Astrocyte (in vitro differentiated cells and primary cell): ENCODE data around the gene AKT3. TPM values are rescaled to one million over a fixed set of nuclear protein-coding genes. Genes with fewer than 3 reads are reported as not detected.

Source experiments
- DNase-seq: peaks from one replicate; pipeline ENCODE4 v3.0.0-alpha.2; 2010; ENCODE audit warnings: low read depth
- FAIRE-seq: peaks from 2 replicates; lab custom pipeline; 2011; peaks lifted over from hg19 to GRCh38; lab: Jason Lieb, UNC
- H2AFZ ChIP-seq: 2 replicates; pipeline ENCODE4 v1.6.0; 2012; ENCODE audit warnings: low read depth, low read length, inconsistent platforms
- H3K27ac ChIP-seq: 2 replicates; pipeline ENCODE4 v1.5.1; 2011; ENCODE audit warnings: low read depth, low read length, inconsistent platforms
- H3K27me3 ChIP-seq: 2 replicates; pipeline ENCODE4 v1.6.0; 2011; ENCODE audit warnings: low read length, inconsistent platforms; ENCODE audit not compliant: insufficient read depth
- H3K36me3 ChIP-seq: 2 replicates; pipeline ENCODE4 v1.5.1; 2011; ENCODE audit warnings: low read length, inconsistent platforms; ENCODE audit not compliant: insufficient read depth
- H3K4me1 ChIP-seq: 2 replicates; pipeline ENCODE4 v1.5.1; 2011; ENCODE audit warnings: low read length, inconsistent platforms; ENCODE audit not compliant: insufficient read depth
- H3K4me2 ChIP-seq: 2 replicates; pipeline ENCODE4 v1.6.0; 2012; ENCODE audit warnings: low read length, inconsistent platforms
- H3K4me3 ChIP-seq: 2 replicates; pipeline ENCODE4 v1.5.1; 2011; ENCODE audit warnings: low read depth, mild to moderate bottlenecking, low read length, inconsistent platforms; ENCODE audit not compliant: insufficient read depth
- H3K79me2 ChIP-seq: 2 replicates; pipeline ENCODE4 v1.6.0; 2012; ENCODE audit warnings: mild to moderate bottlenecking, low read length, inconsistent platforms; ENCODE audit not compliant: insufficient read depth
- H3K9ac ChIP-seq: 2 replicates; pipeline ENCODE4 v1.6.0; 2012; ENCODE audit warnings: mild to moderate bottlenecking, low read length, inconsistent platforms
- H3K9me3 ChIP-seq: 2 replicates; pipeline ENCODE4 v1.5.1; 2012; ENCODE audit warnings: low read depth, mild to moderate bottlenecking, low read length, inconsistent platforms; ENCODE audit not compliant: insufficient read depth
- H4K20me1 ChIP-seq: 2 replicates; pipeline ENCODE4 v1.6.0; 2012; ENCODE audit warnings: low read length, inconsistent platforms; ENCODE audit not compliant: insufficient read depth
- H3K27ac Mint-ChIP-seq: one replicate; pipeline ENCODE4 v1.8.0; 2021; ENCODE audit warnings: mild to moderate bottlenecking, mixed read lengths; ENCODE audit not compliant: unreplicated experiment
- H3K27me3 Mint-ChIP-seq: one replicate; pipeline ENCODE4 v1.8.0; 2021; ENCODE audit warnings: low read depth, mixed read lengths; ENCODE audit not compliant: unreplicated experiment
- H3K36me3 Mint-ChIP-seq: one replicate; pipeline ENCODE4 v1.8.0; 2021; ENCODE audit warnings: low read depth, mixed read lengths; ENCODE audit not compliant: unreplicated experiment
- H3K4me1 Mint-ChIP-seq: one replicate; pipeline ENCODE4 v1.8.0; 2021; ENCODE audit warnings: low read depth, mixed read lengths; ENCODE audit not compliant: unreplicated experiment
- H3K4me3 Mint-ChIP-seq: one replicate; pipeline ENCODE4 v1.8.0; 2021; ENCODE audit warnings: mild to moderate bottlenecking, moderate library complexity, mixed read lengths; ENCODE audit not compliant: unreplicated experiment
- H3K9me3 Mint-ChIP-seq: one replicate; pipeline ENCODE4 v1.8.0; 2021; ENCODE audit warnings: mild to moderate bottlenecking, mixed read lengths; ENCODE audit not compliant: unreplicated experiment
- CTCF ChIP-seq: IDR thresholded peaks from 2 replicates; pipeline ENCODE4 v1.5.1; 2011; ENCODE audit warnings: low read depth, mild to moderate bottlenecking, inconsistent platforms, low read length, moderate library complexity; ENCODE audit not compliant: insufficient read depth
- EZH2 ChIP-seq: IDR thresholded peaks from 2 replicates; pipeline ENCODE4 v1.6.1; 2012; ENCODE audit warnings: mild to moderate bottlenecking, low read length, inconsistent platforms; ENCODE audit not compliant: insufficient read depth
- total RNA-seq: library from RNA; stranded (reverse); gene quantifications from 2 replicates; pipeline ENCODE4 v1.2.1, GENCODE V29; 2021

AKT3 gene
- total RNA-seq, 1 donor from 2014 or later: 64.5 TPM

- Mint-ChIP-seq H3K9me3 (peaks cover 1% of the 10 kb centered on the region), H3K36me3 (peaks cover 5% of the 10 kb centered on the region), H3K4me3 (no peak overlapping the region), H3K4me1 (peaks cover 24% of the 10 kb centered on the region), H3K27me3 (no peaks in the 10 kb centered on the region), H3K27ac (no peak overlapping the region)
- Histone ChIP-seq H2AFZ (no peak overlapping the region), H3K79me2 (no peaks in the 10 kb centered on the region), H3K9me3 (no peaks in the 10 kb centered on the region), H3K27ac (no peak overlapping the region), H3K9ac (no peak overlapping the region), H3K27me3 (no peaks in the 10 kb centered on the region), H3K4me2 (no peak overlapping the region), H4K20me1 (no peaks in the 10 kb centered on the region), H3K4me3 (no peak overlapping the region), H3K4me1 (peaks cover 13% of the 10 kb centered on the region), H3K36me3 (no peaks in the 10 kb centered on the region)
- TF ChIP-seq EZH2 (no peak), CTCF (no peak)
- FAIRE-seq (no peak), DNase-seq (no peak)
Measured at GRCh38 chr1:243523766-243524165, 326.3 kb downstream of the AKT3 start.

GRCh38 chr1:243520831-243521230 lies 329.2 kb downstream of the AKT3 start:
- Mint-ChIP-seq H3K4me1 (peaks cover 24% of the 10 kb centered on the region), H3K27ac (no peak overlapping the region), H3K4me3 (peak overlapping the region; percentile 35), H3K27me3 (no peaks in the 10 kb centered on the region), H3K36me3 (no peaks in the 10 kb centered on the region), H3K9me3 (peaks cover 5% of the 10 kb centered on the region)
- Histone ChIP-seq H4K20me1 (no peaks in the 10 kb centered on the region), H3K27ac (no peak overlapping the region), H2AFZ (no peak overlapping the region), H3K9me3 (no peaks in the 10 kb centered on the region), H3K36me3 (no peaks in the 10 kb centered on the region), H3K4me2 (no peak overlapping the region), H3K79me2 (no peaks in the 10 kb centered on the region), H3K4me1 (peaks cover 13% of the 10 kb centered on the region), H3K27me3 (no peaks in the 10 kb centered on the region), H3K9ac (no peak overlapping the region), H3K4me3 (no peak overlapping the region)
- FAIRE-seq: no peak
- no peak for DNase-seq
- TF ChIP-seq CTCF (no peak), EZH2 (no peak)

GRCh38 chr1:243514927-243515326 lies 335.1 kb downstream of the AKT3 start:
- DNase-seq (no peak), FAIRE-seq (no peak)
- Histone ChIP-seq H3K4me3 (no peak overlapping the region), H3K4me2 (no peak overlapping the region), H3K79me2 (no peaks in the 10 kb centered on the region), H3K9me3 (no peaks in the 10 kb centered on the region), H3K36me3 (peaks cover 5% of the 10 kb centered on the region), H3K27ac (no peak overlapping the region), H3K27me3 (no peaks in the 10 kb centered on the region), H2AFZ (no peak overlapping the region), H3K9ac (no peak overlapping the region), H4K20me1 (no peaks in the 10 kb centered on the region), H3K4me1 (peaks cover 12% of the 10 kb centered on the region)
- peaks cover 25% of the 10 kb centered on the region for H3K4me1 Mint-ChIP-seq
- TF ChIP-seq EZH2 (no peak), CTCF (no peak)
- no peak overlapping the region for H3K27ac Mint-ChIP-seq
- peaks cover 3% of the 10 kb centered on the region for H3K9me3 Mint-ChIP-seq
- no peak overlapping the region for H3K4me3 Mint-ChIP-seq
- H3K36me3 Mint-ChIP-seq: peaks cover 15% of the 10 kb centered on the region
- H3K27me3 Mint-ChIP-seq: no peaks in the 10 kb centered on the region
